ENCODE results near the gene POLDIP2.

DNA sequence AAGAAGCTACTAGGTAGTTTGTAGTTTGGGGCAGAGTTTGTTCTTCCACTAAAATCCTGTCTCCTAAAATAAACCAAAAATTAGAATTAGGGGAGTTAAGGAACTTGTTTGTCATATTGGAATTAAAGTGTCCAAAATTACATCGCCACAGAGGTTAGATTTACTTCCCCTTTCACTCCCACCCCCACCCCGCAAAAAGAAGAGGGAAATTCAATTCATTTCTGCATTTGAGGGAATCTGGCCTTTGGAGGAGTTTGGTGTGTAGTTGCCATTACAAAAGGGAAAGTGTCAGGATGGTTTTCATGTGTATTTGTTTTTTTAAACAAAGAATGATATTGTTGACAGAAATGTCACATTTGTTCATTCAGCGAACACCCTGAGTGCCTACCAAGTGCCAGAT is 32.5 kb downstream of the POLDIP2 start:
- TF ChIP-seq POLR2AphosphoS5 (IDR thresholded peaks at IDR 0.05; ENCODE audit: low read depth, low read length): no peak
- TF ChIP-seq TAF1 (IDR thresholded peaks at IDR 0.05; ENCODE audit: borderline replicate concordance, insufficient read depth, low read length): no peak
- TF ChIP-seq, protein P1, sequence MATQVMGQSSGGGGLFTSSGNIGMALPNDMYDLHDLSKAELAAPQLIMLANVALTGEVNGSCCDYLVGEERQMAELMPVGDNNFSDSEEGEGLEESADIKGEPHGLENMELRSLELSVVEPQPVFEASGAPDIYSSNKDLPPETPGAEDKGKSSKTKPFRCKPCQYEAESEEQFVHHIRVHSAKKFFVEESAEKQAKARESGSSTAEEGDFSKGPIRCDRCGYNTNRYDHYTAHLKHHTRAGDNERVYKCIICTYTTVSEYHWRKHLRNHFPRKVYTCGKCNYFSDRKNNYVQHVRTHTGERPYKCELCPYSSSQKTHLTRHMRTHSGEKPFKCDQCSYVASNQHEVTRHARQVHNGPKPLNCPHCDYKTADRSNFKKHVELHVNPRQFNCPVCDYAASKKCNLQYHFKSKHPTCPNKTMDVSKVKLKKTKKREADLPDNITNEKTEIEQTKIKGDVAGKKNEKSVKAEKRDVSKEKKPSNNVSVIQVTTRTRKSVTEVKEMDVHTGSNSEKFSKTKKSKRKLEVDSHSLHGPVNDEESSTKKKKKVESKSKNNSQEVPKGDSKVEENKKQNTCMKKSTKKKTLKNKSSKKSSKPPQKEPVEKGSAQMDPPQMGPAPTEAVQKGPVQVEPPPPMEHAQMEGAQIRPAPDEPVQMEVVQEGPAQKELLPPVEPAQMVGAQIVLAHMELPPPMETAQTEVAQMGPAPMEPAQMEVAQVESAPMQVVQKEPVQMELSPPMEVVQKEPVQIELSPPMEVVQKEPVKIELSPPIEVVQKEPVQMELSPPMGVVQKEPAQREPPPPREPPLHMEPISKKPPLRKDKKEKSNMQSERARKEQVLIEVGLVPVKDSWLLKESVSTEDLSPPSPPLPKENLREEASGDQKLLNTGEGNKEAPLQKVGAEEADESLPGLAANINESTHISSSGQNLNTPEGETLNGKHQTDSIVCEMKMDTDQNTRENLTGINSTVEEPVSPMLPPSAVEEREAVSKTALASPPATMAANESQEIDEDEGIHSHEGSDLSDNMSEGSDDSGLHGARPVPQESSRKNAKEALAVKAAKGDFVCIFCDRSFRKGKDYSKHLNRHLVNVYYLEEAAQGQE (IDR thresholded peaks at IDR 0.05; ENCODE audit: insufficient read depth in 1 of 2, low read depth in 2 of 2, low read length in 2 of 2): no peak
- no peak for TF ChIP-seq SIN3A (IDR thresholded peaks at IDR 0.05; ENCODE audit: borderline replicate concordance, insufficient read depth, low read length)
- no peak for TF ChIP-seq FOXP2 (optimal IDR thresholded peaks at IDR 0.05; ENCODE audit: borderline replicate concordance, extremely low read depth, extremely low read length, insufficient read depth)
